Activated CD4-positive, alpha-beta T cell treated with anti-CD3 and anti-CD28 coated beads for 4 hours (primary cell): ENCODE data around the gene PTK7.

ENCODE experiments used
- DNase-seq, 2 donors: peaks; one replicate each; pipeline ENCODE4 v3.0.0-alpha.2; 2020

The PTK7 gene

DNA sequence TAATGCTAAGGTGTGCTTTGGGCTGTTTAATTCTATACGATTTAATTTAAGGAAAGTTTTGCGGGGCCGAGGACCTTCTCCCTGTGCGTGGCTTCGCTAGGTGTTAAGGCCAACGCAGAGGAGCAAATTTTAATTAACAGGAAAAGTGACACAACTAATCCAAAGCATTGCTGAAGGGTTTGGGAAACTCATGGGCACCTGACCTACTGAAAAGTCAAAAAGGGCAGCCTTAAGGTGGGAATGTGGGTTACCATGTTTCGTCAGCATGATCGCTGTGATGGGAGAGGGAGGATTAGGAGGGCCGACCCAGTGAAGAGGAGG lies 105.5 kb downstream of the PTK7 start:
- DNase-seq, result no peak

DNA sequence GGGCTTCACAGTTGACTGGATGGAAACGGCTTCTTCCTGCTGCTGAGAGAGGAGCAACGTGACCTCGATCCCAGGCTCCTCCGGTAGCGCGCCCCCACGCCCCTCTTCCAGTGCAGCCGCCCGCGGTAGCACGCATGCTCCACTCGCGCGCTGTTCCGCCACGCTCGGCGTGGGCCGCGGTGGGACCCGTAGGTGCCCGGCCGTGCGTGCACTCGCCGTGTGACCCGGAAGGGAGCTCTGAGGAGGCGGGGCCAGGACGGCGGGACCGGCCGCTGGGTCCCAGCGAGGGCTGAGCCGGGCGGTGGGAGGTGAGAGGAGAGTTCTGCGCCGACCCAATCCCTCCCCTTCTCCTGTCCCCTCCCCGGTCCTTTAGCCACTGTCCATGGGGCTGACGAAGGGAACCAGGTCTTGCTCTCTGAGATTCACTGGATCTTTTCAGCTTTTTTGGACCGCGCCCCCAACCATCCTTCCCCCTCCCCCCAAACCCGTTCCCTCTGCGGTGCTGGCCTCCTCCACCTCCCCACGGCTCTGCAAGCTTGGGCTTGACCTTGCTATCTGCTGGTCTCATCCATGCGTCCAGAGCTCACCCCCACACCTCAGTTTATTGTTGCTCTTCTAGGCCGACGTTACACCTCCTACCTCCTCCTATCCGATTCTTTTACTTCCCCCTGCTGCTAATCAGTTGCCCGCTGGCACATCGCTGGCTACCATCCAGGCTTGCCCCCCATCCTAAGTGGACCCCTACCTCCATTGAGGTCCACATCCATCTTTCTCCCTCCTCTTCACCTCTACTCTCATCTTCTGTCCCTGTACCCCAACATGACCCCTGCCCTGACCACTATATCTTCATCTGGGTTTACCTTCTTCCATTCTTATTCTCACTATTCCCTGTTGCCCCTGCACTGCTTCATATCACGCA lies 106.1 kb downstream of the PTK7 start, which contains the start of gene CUL9:
Gene CUL9 (plus strand): TSS at position 255 of the 919 bp plus-strand sequence. CDS start 2,115 bp downstream, outside the sequence.
- DNase-seq, result peak; percentile 73 to 75

DNA sequence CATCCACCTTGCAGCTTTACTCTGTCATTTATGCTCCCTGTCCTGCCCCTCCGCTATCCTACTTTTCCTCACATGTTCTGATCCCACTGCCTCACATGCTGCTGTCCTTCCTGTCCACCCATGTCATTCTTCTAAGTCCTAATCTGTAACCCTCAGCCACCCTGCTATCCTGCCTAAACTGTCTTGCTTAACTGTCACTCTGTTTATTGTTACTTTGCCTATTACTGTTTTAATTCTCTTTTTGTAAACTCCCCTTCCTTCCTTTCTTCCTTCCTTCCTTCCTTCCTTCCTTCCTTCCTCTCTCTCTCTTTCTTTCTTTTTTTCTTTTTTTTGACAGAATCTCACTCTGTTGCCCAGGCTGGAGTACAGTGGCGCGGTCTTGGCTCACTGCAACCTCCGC lies 107.3 kb downstream of the PTK7 start:
- no peak for DNase-seq

DNA sequence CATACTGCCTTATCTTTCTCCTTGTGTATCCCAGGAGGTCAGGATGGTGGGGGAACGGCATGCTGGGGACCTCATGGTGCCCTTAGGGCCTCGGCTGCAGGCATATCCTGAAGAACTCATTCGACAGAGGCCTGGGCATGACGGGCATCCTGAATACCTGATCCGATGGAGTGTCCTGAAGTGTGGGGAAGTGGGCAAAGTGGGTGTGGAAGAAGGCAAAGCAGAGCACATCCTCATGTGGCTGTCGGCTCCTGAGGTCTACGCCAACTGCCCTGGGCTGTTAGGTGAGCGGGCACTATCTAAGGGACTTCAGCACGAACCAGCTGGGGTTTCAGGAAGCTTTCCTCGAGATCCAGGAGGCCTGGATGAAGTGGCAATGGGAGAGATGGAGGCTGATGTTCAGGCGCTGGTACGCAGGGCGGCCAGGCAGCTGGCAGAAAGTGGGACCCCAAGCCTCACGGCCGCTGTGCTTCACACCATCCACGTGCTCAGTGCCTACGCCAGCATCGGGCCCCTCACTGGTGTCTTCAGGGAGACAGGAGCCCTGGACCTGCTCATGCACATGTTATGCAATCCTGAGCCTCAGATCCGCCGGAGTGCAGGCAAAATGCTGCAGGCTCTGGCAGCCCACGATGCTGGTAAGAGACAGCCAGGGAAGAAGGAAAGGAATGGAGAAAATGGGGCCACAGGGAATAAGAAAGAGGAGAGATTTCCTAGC lies 108.3 kb downstream of the PTK7 start:
- DNase-seq, result no peak

DNA sequence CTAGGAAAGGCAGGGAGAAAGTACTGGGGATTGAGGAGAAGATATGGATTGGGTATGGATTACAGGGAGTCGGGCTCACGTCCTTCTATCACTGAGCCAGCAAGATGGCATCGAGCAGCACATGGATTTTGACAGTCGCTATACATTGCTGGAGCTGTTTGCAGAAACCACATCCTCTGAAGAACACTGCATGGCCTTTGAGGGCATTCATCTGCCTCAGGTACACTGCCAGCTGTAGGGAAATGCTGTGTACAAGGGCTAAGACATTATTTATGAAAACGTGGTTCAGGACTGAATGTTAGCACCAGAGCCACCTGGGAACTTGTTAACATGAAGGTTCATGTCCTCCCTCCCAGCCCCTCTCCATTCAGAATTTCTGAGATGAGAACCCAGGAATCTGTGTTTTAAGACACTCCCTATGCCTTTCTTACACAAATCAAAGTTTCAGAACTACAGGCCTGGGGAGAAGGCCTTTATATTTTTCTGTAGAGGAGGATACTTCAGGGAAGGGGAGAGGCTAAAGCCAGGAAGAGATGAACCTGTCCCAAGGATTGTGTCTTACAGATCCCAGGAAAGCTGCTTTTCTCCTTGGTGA lies 109.4 kb downstream of the PTK7 start:
- DNase-seq, result no peak

DNA sequence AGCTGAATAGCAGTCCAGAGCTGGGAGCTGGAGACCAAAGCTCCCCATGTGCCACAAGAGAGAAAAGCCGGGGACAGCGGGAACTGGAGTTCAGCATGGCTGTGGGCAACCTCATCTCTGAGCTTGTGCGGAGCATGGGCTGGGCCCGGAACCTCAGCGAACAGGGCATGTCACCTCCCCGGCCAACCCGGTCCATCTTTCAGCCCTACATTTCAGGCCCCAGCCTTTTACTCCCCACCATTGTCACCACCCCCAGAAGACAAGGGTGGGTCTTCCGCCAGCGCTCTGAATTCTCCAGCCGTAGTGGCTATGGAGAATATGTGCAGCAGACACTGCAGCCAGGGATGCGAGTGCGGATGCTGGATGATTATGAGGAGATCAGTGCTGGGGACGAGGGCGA lies 109.9 kb downstream of the PTK7 start:
- DNase-seq, result no peak

DNA sequence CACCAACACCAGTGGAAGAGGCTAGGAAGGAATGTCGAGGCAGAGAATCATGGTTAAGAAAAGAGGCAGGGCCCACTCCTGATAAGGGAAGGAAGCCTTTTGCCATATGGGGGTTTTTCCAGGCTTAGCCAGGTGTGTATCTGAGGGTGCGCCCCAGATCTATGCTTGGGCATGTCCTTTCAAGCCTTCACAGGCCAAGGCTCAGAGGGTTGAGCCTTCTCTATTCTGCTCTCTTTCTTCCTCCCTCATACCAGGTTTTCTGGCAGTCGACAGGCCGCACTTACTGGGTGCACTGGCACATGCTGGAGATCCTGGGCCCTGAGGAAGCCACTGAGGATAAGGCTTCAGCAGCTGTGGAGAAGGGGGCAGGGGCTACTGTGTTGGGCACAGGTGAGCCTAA lies 110.6 kb downstream of the PTK7 start:
- DNase-seq, result no peak

DNA sequence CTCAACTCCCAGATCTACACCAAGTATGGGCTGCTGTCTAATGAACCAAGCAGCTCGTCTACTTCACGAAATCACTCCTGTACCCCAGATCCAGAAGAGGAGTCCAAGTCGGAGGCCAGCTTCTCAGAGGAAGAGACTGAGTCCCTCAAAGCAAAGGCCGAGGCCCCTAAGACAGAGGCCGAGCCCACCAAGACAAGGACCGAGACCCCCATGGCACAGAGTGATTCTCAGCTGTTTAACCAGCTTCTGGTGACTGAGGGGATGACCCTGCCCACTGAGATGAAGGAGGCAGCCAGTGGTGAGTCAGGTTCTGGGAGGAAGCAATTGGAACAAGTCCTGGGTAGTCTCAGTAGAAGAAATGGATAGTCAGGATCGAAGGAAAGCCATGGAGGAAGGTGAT lies 111.7 kb downstream of the PTK7 start:
- DNase-seq, result no peak

DNA sequence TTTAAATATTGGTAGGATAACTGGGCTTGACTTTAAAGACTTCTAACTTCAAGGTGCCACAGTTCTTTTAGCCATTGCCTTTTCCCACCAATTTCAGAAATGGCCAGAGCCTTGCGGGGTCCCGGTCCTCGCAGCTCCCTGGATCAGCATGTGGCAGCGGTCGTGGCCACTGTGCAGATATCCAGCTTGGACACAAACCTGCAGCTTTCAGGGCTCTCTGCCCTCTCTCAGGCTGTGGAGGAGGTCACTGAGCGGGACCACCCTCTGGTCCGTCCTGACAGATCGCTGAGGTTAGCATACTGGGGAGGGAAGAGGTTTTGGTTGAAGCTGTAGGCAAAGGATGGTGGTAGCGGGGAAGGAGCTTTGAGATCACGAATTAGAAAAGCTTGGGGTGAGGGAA lies 112.3 kb downstream of the PTK7 start:
- no peak for DNase-seq

DNA sequence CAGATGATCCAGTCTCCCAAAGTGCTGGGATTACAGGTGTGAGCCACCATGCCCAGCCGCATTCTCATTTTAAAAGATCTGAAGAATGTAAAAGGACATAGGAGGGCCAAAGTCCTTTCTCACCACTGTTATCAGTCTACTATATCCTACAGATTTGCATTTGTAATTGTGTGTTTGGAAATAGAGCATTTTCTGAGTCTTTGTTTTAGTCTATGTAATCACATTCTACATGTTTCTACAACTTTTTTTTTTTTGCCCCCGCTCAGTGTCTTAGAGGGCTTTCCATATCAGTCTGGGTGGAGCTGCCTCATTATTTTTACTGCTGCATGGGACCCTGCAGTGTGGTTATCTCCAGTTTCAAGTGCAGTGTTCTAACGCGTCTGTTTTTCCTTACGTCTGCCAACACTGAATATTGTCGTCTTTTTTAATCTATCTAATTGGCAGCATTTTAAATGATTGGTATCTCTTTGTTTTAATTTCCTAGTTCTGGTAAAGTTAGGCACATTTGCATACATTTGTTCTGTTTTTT lies 113.7 kb downstream of the PTK7 start:
- DNase-seq, result no peak

DNA sequence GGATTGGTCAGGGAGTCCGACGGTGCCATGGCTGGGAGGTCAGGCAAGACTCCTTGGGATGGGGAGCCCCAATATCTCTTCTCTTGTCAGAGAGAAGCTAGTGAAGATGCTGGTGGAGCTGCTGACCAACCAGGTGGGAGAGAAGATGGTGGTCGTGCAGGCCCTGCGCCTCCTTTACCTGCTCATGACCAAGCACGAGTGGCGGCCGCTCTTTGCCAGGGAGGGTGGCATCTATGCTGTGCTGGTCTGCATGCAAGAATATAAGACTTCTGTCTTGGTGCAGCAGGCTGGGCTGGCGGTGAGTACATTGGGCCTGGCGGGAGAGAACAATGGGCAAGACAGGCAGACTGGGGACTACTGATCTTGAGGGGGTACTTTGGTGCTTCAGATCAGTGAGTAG lies 116.8 kb downstream of the PTK7 start:
- DNase-seq, result no peak

DNA sequence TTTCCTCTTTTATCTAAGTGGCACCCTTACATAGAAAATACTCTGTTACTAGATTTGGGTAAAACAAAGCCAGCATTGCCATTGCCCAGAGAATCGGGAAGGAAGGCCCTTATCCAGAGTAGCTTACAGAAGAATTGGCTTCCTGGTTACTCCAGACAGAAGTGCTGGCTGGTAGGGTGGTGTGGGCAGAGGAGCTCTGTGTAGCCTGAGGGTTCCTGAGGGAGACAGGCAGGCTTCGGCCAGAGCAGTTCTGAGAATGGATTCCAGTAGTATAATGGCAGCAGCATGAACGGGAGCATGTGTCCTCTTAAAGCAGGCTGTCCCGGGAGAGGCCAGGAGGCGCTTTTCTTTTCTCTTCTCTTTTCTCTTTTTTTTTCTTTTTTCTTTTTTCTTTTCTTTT lies 117.8 kb downstream of the PTK7 start:
- DNase-seq, result no peak

DNA sequence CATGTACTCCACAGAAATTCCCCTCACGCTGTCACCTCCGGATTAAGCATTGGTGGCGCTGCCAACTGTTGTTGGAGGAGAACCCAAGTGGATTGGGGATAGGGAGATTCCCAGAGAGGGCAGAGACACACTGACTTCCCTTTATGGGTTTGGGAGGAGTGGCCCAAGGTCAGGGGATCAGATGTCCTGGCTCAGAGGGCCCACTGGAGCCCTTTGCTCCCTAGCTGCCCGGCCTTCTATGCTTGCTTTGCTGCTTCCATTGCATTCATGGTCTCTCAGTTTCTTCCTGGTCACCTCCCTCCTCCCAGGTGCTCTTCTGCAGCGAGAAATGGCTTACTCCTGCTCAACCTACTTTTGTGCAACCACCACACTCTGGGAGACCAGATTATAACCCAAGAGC lies 120.2 kb downstream of the PTK7 start:
- no peak for DNase-seq

DNA sequence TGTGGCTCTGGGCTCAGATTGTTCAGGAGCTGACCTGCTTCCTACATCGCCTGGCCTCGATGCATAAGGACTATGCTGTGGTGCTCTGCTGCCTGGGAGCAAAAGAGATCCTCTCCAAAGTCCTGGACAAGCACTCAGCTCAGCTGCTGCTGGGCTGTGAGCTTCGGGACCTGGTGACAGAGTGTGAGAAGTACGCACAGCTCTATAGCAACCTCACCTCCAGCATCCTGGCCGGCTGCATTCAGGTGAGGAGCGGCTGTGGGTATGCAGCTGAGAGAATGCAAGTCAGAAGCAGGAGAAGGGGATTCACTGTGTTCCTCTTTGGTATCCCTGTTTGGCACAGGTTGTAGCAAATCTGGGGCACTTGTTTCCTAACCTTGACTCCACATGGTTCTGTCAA lies 123.8 kb downstream of the PTK7 start:
- DNase-seq, result no peak

DNA sequence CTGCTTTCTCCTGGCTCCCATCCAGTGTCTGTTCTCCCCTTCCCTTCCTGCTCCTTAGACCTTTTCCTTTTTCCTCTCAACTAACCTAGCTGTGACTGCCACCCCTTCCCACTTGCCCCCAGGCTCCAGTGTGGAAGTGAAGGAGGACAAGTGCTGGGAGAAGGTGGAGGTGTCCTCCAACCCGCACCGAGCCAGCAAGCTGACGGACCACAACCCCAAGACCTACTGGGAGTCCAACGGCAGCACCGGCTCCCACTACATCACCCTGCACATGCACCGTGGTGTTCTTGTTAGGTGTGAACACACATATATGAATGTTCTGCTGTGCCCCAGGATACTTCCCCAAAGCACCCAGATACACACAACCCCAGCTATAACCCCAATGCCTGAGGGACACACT lies 124.4 kb downstream of the PTK7 start:
- no peak for DNase-seq

DNA sequence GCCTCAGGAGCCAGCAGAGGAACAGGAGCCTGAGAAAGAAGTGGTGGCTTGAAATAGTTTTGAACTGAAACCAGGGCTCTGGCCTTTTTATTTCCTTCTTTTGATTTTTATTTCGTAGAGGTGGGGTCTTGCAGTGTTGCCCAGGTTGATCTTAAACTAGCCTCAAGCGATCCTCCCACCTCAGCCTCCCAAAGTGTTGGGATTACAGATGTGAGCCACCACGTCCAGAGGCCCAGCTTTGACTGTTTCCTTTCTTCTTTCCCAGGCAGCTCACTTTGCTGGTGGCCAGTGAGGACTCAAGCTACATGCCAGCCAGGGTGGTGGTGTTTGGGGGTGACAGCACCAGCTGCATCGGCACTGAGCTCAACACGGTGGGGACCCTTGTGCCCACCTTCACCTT lies 126.3 kb downstream of the PTK7 start:
- DNase-seq, result no peak

DNA sequence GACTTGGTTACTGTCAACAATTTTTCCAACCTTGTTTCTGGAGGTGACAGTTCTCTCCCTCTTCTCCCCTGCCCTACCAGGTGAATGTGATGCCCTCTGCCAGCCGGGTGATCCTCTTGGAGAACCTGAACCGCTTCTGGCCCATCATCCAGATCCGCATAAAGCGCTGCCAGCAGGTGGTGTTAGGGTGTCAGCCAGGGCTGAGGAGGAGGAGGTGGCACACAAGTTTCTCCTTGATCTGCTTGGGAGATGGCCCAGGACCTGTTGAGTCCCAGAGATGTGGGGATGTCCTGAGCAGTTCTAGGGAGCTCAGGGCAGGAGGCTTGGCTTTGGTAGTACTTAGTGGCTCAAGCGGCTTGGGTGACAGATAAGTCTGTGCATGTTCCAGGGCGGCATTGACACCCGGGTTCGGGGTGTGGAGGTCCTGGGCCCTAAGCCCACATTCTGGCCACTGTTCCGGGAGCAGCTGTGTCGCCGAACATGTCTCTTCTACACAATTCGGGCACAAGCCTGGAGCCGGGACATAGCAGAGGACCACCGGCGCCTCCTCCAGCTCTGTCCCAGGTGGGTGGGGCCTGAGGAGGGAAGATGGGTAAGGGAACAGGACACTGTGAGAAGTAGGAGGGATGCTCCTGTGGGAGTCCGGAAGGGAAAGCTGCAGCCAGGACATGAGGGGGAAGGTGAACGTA lies 127.1 kb downstream of the PTK7 start:
- DNase-seq, result no peak

DNA sequence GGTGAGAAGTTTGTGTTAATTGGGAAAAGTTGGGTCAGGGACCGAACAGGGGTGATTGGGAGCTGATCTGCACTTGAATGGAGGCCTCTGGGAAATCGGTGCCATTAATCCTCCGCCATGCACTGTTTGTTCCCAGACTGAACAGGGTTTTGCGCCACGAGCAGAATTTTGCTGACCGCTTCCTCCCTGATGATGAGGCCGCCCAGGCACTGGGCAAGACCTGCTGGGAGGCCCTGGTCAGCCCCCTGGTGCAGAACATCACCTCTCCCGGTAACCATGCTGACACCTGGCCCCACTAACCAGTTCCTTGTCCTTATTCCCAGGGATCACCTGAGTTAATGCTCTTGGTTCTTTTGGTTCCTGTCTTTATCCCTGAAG lies 127.6 kb downstream of the PTK7 start:
- DNase-seq, result no peak

DNA sequence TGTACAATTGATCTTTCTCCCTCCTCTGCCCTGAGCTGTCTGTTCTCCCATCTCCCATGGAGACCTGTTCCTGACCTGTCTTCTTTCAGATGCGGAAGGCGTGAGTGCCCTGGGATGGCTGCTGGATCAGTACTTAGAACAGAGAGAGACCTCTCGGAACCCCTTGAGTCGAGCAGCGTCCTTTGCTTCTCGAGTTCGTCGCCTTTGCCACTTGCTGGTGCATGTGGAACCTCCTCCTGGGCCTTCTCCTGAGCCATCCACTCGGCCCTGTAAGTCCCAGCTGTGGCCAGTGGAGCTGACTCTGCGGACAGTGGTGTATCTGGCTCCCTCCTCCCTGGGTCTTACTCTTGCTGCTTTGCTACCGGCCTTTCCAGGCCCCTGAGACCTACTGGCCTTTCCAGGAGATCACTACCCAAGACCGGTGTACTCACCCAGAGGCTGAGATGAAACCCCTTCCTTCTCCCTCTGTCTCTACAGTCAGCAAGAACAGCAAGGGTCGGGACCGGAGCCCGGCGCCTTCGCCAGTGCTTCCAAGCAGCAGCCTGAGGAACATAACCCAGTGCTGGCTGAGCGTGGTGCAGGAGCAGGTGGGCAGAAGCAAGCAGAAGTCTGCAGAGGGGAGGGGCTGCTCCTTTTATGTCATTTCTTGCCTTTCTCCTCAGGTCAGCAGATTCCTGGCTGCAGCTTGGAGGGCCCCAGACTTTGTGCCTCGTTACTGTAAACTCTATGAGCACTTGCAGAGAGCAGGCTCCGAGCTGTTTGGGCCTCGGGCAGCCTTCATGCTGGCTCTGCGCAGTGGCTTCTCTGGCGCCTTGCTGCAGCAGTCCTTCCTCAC lies 128.4 kb downstream of the PTK7 start:
- DNase-seq, result no peak

DNA sequence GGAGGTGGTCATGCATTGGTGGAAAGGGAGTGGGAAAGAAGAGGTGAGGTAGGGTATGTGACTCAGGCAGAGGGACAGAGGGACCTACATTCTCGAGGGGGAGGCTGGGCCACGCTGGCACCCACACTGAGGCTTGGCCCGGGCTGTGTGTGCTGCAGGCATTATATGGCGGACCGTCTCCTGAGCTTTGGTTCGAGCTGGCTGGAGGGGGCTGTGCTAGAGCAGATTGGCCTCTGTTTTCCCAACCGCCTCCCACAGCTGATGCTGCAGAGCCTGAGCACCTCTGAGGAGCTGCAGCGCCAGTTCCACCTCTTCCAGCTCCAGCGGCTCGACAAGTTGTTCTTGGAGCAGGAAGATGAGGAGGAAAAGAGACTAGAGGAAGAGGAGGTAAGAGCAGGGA lies 129.7 kb downstream of the PTK7 start:
- DNase-seq, result no peak

DNA sequence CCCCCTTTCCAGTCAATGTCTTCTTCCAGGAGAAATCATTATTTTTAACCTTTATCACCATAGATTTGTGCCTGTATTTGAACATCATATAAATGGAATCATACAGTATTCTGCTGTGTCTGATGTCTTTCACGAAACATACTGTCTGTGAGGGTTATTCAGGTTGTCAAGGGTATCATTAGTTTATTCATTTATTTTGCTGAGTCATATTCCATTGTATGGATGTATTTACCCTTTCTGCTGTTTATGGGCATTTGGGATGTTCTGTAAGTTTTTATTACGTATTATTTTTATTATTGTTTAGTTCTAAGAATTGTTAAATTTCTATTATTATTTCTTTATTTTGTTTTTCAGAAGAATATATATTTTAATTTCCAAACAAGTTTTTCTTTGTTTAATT lies 131.2 kb downstream of the PTK7 start:
- DNase-seq, result no peak
